VCaP (cell line): ENCODE measurements around the gene KIAA0930.

Experiments used
- H3K27ac ChIP-seq: fragments of 450-650 bp; 2 replicates; pipeline ENCODE4 v1.5.1; 2017
- TF ChIP-seq, protein P1 (sequence below): fragments of 450-650 bp; conservative IDR thresholded peaks from 2 replicates; pipeline ENCODE4 v1.5.1; 2017; ENCODE audit warnings: mild to moderate bottlenecking, moderate library complexity

Gene KIAA0930

DNA sequence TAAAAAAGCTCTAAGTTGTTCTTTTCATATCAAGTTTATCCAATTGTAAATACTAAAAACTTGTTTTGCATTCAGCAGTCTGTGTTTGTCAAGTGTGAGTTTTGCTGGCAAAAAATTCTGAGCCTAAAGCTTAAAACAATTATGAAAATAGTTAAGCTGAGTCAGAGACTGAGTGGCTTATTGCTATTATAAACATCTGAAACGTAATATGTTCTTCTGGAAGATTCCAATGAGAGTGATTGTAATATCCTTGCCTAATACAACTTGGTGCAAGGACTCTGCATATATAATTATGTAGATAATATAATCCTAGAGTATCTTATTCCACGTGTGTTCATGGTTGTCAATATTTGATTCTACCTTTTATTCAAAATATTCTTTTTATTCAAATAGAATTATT, 91.0 kb downstream of the KIAA0930 start:
- TF ChIP-seq, protein P1, sequence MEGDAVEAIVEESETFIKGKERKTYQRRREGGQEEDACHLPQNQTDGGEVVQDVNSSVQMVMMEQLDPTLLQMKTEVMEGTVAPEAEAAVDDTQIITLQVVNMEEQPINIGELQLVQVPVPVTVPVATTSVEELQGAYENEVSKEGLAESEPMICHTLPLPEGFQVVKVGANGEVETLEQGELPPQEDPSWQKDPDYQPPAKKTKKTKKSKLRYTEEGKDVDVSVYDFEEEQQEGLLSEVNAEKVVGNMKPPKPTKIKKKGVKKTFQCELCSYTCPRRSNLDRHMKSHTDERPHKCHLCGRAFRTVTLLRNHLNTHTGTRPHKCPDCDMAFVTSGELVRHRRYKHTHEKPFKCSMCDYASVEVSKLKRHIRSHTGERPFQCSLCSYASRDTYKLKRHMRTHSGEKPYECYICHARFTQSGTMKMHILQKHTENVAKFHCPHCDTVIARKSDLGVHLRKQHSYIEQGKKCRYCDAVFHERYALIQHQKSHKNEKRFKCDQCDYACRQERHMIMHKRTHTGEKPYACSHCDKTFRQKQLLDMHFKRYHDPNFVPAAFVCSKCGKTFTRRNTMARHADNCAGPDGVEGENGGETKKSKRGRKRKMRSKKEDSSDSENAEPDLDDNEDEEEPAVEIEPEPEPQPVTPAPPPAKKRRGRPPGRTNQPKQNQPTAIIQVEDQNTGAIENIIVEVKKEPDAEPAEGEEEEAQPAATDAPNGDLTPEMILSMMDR: no peak
- H3K27ac ChIP-seq: no peak overlapping the region

DNA sequence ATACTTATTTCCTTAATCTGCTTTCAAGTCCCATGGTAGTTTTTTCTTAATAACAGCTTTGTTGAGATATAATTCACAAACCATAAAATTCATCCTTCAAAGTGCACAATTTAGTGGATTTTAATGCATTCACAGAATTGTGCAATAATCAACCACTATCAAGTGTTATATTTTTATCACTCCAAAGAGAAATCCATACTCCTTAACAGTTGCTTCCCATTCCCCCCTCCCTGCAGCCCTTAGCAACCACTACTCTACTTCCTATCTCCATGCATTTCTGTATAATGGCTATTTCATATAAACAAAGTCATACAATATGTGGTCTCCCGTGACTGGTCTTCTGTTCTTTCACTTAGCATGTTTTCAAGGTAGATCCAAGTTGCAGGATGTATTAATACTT, 95.8 kb downstream of the KIAA0930 start:
- TF ChIP-seq, protein P1: no peak
- H3K27ac ChIP-seq: no peak overlapping the region

DNA sequence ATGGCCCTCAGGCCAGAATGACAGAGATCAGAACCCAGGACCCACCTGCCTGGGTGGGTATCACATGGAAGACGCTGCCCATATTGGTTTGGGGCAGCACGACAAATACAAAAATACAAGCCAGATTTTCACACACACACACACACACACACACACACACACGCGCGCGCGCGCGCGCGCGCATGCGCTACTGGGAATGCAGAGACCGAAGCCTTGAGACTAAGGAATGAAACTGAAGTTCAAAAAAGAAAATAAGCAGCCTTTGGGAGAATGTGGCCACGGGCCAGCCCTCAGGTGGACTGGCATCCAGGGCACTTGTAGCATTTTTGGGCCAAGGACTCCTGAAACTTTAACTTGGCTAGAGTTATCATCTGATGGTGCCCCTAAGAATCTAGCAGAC, 98.3 kb downstream of the KIAA0930 start:
- TF ChIP-seq, protein P1: no peak
- H3K27ac ChIP-seq: no peak overlapping the region
